MV-4-11 (cell line): ENCODE data around the gene GOLGA8K.
"Not testable (repeated sequence)": the region's sequence is repeated elsewhere in the genome, so short reads cannot be mapped to it uniquely, and the experiment has no call there.

Experiments
- DNase-seq: peaks from one replicate; lab custom pipeline; 2025; lab: John Stamatoyannopoulos, UW

Gene GOLGA8K, protein sequence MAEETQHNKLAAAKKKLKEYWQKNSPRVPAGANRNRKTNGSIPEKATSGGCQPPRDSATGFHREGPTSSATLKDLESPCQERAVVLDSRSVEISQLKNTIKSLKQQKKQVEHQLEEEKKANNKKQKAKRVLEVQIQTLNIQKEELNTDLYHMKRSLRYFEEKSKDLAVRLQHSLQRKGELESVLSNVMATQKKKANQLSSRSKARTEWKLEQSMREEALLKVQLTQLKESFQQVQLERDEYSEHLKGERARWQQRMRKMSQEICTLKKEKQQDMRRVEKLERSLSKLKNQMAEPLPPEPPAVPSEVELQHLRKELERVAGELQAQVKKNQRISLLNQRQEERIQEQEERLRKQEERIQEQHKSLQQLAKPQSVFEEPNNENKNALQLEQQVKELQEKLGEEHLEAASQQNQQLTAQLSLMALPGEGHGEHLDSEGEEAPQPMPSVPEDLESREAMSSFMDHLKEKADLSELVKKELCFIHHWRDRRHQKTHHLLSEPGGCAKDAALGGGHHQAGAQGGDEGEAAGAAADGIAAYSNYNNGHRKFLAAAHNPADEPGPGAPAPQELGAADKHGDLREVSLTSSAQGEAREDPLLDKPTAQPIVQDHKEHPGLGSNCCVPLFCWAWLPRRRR

DNA sequence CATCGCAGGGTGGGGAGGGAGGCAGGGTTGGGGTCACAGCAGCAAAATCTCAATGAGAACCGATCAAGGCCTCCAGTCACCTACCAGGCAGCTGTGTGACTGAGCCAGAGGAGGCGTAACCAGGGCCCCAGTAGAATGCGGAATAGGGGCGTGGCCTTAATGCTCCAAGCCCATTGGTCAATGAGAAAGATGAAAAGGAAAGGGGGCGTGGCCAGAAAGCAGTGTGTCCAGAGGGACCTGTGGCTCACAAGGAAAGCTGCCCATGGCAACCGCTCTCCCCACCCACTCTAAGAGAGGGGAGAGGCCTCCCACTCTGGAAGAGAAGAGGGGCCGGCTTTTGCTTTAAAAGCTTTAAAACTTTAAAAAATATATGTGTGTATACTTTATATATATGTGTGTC, at the start of gene GOLGA8K:
GOLGA8K (minus strand) TSS at position 101 of the 400 bp plus-strand sequence; CDS start at position 3, 98 bp downstream.
- DNase-seq, result not testable (repeated sequence)

DNA sequence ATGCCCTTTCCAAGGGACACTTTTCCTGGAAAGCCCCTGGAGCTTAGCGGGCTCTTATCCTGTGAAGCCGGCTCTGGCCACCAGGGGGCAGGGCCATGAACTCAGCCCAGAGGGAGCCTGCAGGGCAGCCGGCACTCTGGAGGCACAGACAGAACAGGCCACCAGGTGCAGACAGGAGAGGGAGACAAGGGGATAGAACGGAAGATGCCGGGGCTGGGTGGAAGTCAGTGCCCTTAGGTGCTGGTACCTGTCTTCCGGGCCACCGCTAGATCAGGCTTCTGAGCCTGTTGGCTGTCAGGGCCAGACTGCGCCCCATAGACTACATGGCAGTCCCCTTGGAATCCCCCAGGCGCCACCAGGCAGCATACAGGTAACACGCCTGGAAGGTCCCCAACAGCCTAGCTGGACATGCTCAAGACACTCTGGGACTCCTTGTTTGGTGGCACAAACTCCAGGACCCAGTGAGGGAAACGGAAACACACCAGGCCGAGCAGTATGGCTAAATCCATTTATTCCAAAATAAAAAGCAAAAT, 37.4 kb upstream of the GOLGA8K start:
- DNase-seq, result not testable (repeated sequence)

- not testable (repeated sequence) for DNase-seq
Observed at GRCh38 chr15:32434102-32434963, 31.2 kb upstream of the GOLGA8K start.

GRCh38 chr15:32427635-32428034, 24.5 kb upstream of the GOLGA8K start:
- DNase-seq, result not testable (repeated sequence)

DNA sequence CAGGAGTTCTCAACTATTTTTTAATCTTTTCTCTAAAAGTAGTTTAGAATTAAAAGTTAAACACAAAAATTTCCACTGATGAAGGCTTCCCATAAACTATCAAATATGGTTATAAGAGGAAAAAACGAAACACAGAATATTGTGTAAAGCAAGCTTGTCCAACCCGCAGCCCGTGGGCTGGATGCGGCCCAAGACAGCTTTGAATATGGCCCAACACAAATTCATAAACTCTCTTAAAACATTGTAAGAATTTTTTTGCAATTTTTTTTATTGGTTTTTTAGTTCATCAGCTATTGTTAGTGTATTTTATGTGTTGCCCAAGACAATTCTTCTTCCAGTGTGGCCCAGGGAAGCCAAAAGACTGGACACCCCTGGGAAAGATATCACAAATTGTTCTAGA, 23.4 kb upstream of the GOLGA8K start:
- DNase-seq, result not testable (repeated sequence)

- DNase-seq, result not testable (repeated sequence)
Observed at GRCh38 chr15:32407903-32408302, 4.8 kb upstream of the GOLGA8K start.

DNA sequence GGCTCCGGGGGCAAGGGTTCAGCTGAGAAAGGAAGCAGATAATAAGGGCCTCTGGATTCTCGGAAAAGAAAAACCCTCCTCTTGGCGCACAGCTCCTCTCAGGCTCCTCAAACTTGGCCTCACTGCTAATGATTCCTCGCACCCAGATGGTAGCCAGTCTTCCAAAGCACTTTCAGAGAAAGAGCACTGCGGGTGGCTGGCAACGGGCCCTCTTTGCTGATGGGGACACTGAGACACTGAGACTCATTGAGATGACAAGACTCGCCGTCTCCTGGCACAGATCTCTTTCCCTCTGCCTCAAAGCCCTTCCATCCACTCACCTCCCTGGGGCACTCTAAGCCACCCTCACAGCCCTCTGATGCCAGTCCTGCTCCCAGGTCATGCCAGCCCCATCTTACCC, 6.6 kb downstream of the GOLGA8K start:
- DNase-seq, result not testable (repeated sequence)

- not testable (repeated sequence) for DNase-seq
Observed at GRCh38 chr15:32394745-32395144, 8.3 kb downstream of the GOLGA8K start.

GRCh38 chr15:32388050-32388648, 14.9 kb downstream of the GOLGA8K start:
- not testable (repeated sequence) for DNase-seq

GRCh38 chr15:32385823-32386495, 17.1 kb downstream of the GOLGA8K start:
- DNase-seq, result not testable (repeated sequence)

DNA sequence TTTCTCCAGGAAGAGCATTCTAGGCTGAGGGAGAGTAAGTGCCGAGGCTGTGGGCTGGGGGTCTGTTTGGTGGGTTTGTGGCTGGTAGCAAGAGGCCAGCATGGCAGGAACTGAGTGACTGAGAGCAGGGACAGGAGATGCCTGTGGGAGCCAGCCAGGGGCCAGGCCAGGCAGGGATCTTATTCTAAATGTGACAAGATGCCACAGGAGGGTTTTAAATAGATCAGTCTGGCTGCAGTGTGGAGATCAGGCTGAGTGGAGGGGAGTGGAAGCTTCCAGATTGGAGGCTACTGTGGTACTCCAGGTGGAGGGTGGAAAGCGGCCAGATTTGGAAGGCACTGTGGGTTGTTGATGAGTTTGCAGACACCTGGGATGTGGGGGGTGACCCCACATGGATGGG, 28.9 kb downstream of the GOLGA8K start:
- not testable (repeated sequence) for DNase-seq

DNA sequence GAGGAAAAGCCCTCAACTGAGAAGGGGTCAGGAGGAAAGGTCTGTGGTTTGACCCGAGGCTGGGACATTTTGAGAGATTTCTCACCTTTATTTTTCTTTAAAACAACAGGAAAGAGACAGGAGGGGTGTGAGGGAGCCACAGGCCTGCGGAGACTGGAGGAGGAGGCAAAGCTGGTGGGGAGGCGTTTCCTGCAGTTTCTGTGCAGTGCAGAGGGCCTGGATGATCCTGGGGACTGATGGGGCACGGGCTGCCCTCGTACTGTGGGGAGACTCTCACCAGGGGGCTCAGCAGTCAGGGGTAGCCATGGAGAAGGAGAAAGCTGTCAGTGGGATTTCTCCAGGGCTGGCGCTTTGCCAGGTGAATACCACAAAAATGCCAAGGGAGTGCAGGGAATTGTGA, 29.4 kb downstream of the GOLGA8K start:
- not testable (repeated sequence) for DNase-seq

GRCh38 chr15:32372075-32372474, 31.0 kb downstream of the GOLGA8K start:
- not testable (repeated sequence) for DNase-seq

DNA sequence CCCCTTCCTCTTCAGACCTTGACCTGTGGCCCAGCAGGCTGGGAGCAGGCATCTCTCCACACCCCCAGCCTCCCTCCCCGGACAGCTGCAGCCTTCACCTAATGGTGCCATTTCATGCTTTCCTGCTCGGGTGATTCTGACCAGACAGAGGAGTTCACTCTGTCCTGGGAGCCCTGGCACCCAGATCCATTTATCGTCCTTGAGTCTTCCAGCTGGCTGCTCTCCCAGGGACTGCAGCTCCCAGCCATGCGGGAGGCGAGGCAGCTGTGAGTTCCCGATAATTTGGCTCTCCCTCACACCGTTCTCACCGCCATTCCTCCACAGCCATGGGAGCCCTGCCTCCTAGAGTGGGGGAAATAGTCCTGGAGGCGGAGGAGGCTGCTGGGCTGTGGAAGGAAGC, 32.6 kb downstream of the GOLGA8K start:
- DNase-seq, result not testable (repeated sequence)

GRCh38 chr15:32370064-32370463, 33.0 kb downstream of the GOLGA8K start:
- not testable (repeated sequence) for DNase-seq

- DNase-seq, result not testable (repeated sequence)
Observed at GRCh38 chr15:32366492-32366891, 36.6 kb downstream of the GOLGA8K start.

DNA sequence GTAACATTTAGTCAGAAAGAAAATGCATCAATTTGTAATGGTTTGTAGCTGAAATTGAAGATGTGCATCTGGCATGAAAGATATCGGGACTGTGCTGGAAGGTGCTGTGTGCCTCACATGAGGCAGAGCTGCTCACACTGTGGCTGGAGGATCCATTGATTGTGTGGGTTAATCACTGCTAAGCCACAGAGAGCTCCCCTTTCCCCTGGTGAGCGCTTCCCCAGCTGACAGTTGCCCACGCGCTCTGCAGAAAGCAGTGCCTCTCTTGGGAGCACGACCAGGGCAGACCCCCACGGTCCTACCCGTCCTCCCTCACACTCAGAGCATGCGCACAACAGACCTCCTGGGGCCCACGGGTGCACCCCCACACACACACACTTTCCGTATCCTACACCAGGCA, 37.1 kb downstream of the GOLGA8K start:
- DNase-seq, result not testable (repeated sequence)

- DNase-seq, result not testable (repeated sequence)
Observed at GRCh38 chr15:32364944-32365343, 38.1 kb downstream of the GOLGA8K start.

GRCh38 chr15:32363449-32363848, 39.6 kb downstream of the GOLGA8K start:
- not testable (repeated sequence) for DNase-seq

DNA sequence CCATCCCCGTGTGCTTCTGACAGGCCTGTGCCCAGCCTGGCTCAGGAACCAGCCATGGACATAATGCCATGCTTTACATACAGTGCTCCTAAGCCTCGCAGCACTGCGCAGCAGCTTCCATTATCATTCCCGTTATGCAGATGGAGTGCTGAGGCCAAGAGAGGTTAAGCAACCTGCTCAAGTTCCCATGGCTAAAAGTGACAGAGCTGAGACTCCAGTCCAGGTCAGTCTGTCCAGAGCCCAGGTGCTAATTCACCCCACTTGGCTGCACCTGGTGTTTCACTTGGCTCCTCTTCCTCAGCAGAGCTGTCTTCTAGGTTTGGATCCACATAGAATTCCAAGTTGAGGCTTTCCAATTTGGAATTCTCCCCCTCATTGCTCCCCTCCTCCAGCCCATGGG, 41.4 kb downstream of the GOLGA8K start:
- not testable (repeated sequence) for DNase-seq

- DNase-seq, result not testable (repeated sequence)
Observed at GRCh38 chr15:32358462-32358861, 44.6 kb downstream of the GOLGA8K start.
